ENCODE results near the gene SNAPC3.
"Not testable (repeated sequence)": the region's sequence is repeated elsewhere in the genome, so short reads cannot be mapped to it uniquely, and the experiment has no call there.

Gene SNAPC3

DNA sequence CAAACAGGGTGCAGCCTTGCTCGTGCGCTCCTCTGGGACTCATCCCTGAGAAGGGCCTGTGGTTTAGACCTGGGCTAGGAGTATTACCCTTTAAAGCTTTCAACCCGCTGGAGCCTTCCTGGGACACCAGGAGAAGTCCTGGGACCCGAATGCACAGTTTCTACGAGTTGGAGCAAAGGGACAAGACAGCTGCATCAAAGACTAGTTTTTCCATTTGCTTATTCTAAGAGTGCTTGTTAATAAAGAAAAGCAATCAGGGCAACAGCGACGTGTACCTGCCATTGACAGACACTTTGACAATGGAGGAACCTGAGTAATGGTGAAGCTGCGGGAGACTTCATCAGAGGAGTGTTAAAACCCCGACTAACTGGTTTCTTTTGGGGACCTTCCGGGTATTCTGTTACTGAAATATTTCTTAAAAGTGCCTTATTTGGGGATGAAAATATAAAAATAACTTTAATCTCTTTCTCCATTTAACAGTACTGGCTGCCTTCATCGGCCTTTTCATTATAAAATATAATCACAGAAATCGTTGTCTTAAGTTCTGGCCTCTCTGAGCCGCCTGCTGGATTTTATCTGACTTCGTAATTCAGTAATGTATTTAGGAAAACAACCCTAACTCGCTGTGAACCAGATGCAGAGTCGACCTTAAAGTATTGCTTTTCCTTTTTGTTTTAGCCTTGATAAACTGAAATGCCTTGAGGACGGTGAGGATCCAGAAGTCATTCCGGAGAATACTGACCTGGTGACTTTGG lies 732 bp downstream of the SNAPC3 start:
- DNase-seq = no peak

DNA sequence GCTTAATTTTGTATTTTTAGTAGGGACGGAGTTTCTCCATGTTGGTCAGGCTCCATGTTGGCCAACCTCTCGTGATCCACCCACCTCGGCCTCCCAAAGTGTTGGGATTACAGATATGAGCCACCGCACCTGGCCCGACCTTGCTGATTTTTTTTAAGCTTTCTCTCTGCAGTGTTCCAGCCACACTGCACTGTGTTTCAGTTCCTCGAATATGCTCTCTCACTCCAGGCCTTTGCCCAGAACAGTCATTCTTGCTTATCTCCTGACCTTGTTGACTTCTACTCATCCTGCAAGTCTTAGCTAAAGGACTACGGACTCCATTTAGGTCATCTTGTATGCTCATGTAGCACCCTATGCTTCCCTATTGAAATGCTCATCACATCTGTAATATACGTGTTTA lies 3.3 kb downstream of the SNAPC3 start:
- no peak for DNase-seq

DNA sequence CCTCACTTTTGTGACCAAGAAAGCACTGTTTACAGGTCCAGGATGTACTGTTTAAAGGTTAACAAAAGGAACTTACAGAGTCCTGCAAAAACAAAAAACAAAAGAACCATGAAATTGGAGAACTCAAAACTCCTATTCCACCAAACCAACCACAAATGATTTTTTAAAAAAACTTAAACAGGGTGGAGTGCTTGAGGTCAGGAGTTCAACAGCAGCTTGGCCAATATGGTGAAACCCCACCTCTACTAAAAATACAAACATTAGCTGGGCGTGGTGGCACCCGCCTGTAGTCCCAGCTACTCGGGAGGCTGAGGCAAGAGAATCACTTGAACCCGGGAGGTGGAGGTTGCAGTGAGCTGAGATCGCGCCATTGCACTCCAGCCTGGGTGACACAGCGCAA lies 5.0 kb downstream of the SNAPC3 start:
- not testable (repeated sequence) for DNase-seq

GRCh38 chr9:15430920-15431844 lies 8.5 kb downstream of the SNAPC3 start:
- no peak for DNase-seq

DNA sequence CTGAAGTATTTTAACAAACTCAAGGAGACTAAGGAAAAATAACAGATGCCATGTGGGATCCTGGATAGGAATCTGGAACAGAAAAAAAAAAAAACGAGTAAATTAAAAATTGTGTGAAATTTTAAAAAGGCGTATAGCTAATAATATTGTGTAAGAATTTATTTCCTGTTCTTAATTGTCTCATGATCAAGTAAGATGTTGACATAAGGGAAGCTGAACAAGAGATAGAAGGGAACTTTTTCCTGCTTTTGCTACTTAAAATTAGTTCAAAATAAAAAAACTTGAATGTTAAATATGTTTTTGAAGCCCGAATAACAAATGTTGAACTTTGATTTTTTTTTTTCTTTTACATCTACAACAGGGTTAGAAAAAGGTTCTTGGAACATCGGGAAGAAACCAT lies 10.5 kb downstream of the SNAPC3 start:
- no peak for DNase-seq

DNA sequence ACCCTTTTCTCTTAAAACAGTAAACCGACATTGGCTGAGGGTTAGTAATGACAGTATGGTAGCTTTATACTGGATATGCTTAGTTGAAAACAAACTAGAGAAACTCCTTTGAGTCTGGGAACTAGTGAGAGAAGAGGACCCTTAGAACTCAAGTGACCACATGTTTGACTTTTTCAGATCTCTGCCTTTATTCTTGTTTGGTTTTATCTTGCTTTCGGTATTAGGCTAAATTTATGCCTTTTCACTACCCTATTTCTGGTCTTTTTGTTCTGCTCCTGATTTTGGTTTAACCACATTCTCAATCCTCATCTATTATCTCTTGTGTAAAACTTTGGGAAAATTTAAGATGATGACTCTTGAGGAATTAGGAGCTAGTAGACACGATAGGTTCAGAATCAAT lies 11.0 kb downstream of the SNAPC3 start:
- no peak for DNase-seq

GRCh38 chr9:15438891-15439290 lies 16.2 kb downstream of the SNAPC3 start:
- DNase-seq = no peak

- not testable (repeated sequence) for DNase-seq
Observed at GRCh38 chr9:15441841-15442240, 19.2 kb downstream of the SNAPC3 start.

DNA sequence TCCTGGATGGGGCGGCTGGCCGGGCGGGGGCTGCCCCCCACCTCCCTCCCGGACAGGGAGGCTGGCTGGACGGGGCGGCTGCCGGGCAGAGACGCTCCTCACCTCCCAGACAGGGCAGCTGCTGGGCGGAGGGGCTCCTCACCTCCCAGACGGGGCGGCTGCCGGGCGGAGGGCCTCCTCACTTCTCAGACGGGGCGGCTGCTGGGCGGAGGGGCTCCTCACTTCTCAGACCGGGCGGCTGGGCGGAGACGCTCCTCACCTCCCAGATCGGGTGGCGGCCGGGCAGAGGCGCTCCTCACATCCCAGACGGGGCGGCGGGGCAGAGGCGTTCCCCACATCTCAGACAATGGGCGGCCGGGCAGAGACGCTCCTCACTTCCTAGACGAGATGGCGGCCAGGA lies 19.6 kb downstream of the SNAPC3 start:
- not testable (repeated sequence) for DNase-seq

GRCh38 chr9:15444141-15444540 lies 21.5 kb downstream of the SNAPC3 start:
- DNase-seq = no peak

DNA sequence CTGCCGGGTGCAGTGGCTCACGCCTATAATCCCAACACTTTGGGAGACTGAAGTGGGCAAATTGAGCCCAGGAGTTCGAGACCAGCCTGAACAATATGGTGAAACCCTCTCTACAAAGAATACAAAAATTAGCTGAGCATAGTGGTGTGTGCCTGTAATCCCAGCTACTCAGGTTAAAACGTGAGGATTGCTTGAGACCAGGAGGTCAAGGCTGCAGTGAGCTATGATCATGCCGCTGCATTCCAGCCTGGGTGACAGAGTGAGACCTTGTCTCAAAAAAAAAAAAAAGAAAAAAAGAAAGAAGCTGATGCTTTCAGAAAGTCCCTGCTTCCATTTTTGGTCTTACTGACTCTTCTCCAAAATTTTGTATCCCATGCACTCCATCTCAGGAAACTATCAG lies 31.3 kb downstream of the SNAPC3 start:
- no peak for DNase-seq

DNA sequence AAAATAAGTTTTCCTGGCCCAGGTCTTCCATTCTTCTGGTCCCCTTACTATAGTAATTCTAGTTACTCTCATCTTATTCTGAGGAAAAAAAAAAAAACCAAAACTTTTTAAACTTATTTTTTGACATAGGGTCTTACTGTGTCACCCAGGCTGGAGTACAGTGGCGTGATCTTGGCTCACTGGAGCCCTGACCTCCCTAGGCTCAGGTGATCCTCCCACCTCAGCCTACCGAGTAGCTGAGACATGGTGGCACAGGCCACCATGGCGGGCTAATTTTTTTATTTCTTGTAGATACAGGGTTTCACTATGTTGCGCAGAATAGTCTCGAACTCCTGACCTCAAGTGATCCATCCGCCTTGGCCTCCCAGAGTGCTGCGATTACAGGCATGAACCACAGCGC lies 38.4 kb downstream of the SNAPC3 start:
- no peak for DNase-seq

GRCh38 chr9:15461601-15462000 lies 38.9 kb downstream of the SNAPC3 start:
- DNase-seq = no peak

DNA sequence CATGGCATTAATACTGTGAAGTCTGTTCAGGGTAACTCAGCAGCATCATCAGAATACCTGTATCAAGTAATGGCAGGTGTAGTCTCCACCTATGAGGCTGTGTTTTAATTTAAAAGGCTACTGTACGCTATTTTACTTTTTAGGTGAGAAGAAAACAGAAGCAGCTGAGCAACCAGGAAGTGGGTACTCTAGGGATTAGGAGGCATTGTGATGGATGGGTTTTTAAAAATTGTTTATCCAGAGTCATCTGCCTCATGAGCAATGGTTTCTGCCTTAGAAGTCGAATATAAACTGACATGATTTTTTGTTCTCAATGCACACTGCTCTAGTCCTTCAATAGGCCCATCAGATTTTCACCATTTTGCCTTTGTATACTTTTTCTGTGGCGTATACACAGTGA lies 45.5 kb downstream of the SNAPC3 start:
- no peak for DNase-seq

- no peak for DNase-seq
Observed at GRCh38 chr9:15469406-15469805, 46.7 kb downstream of the SNAPC3 start.

DNA sequence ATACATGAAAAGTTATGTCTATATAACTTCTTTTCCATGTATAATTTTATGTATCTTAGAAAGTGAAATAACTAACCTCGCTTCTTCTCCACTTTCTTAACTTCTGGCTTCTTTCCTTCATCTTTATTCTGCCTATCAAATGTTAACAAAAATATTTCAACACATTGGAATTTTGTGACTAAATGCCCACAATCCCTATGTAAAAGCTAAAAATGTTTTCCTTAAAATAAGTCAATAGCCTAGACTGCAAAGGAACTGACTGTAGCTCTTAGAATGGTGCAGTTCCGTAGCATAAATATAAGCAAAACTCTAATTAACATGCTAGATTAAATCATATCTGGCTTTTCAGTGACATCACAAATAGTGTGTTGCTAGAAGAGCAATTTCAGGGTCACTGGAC lies 47.2 kb downstream of the SNAPC3 start:
- DNase-seq = no peak

DNA sequence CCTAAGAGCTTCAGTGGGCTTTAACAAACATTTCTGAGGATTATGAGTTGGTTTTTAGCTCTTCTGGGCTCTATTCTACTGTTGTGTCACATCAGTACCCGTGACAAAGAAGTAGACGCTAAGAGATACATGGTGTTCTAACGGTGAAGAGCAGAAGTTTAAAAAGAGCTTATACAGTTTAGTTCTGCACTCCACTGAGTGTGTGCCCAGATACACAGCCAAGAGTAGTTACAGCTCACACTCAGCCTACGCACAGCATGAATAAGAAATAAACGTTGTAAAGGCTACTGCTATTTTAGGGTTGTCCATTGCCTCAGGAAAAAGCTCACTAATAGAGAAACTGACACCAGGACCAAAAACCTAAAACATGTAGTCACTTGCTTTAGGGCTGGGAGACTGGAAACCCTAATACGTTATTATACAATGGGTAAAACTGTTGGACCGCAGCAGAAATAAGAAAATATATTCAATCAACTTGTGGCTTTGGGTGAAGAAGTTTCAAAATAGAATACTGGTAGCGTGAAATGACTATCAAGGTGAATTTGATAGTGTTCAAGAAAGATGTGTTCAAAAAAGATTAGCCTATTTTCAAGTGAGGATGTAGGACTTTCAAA lies 53.4 kb downstream of the SNAPC3 start:
- DNase-seq = no peak

- no peak for DNase-seq
Observed at GRCh38 chr9:15480028-15480427, 57.4 kb downstream of the SNAPC3 start.

DNA sequence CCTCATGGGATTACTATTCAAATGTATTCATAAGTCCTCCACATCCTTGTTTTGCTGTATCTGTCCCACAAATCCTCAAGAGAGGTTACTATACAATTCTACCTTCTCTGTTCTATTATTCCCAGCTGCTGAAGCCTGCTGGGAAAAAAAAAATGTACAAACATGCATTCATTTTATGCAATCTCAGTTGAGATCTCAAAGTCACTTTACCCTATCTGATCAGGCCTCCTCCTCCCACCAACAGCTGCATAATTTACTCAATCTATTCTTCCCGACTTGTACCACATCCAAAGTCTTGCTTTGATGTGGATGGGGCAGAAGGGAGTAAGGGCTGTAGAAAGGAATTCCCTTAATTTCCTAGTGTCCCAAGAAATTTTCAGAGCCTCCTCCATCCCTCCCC lies 59.5 kb downstream of the SNAPC3 start:
- DNase-seq = no peak

- no peak for DNase-seq
Observed at GRCh38 chr9:15484802-15485201, 62.1 kb downstream of the SNAPC3 start.

GRCh38 chr9:15485836-15486666 lies 63.4 kb downstream of the SNAPC3 start:
- no peak for DNase-seq

DNA sequence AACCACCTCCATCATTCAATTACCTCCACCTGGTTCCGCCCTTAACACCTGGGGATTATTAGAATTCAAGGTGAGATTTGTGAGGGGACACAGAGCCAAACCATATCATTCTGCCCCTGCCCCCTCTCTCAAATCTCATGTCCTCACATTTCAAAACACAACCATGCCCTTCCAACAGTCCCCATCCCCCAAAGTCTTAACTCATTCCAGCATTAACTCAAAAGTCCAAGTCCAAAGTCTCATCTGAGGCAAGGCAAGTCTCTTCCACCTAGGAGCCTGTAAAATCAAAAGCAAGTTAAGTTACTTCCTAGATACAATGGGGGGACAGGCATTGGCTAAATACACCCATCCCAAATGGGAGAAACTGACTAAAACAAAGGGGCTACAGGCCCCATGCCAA lies 69.3 kb downstream of the SNAPC3 start:
- DNase-seq = no peak
